ENCODE results near the gene POLR3C. TPM values are rescaled to one million over a fixed set of nuclear protein-coding genes. Genes with fewer than 3 reads are reported as not detected.

The POLR3C gene
- total and polyA plus RNA-seq, 4 donors = 14.1 to 26.3 (median 21.1) TPM

DNA sequence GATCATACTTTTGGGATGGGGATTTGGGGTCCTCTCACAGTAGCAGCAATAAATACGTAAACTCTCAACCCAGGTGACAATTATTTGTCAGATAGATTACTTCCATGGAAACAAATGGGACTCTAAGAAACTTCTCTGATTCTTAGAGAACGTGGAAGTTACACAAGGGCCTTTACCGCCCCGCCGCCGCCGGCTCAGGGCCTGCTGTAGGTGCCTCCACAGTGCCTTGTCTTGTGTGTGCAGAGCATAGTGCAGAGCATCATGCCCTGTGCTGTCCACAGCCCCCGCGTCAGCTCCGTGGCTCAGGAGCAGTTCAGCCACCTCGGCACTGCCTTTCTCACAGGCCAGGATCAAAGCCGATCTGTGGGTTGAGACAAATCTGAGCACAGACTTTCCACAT is 50.6 kb downstream of the POLR3C start:
- WGBS, 2 donors = 71 to 88% methylated on average over 12 of the region's 12 CpGs
- DNase-seq = no peak
- H3K27me3 ChIP-seq (ENCODE audit: control insufficient read depth in 3 of 3, insufficient read depth in 3 of 3, low read length in 2 of 3) = peaks cover 0 to 2% (median 0%) of the 10 kb centered on the region in 3 donors
- ATAC-seq (ENCODE audit: insufficient read depth, low FRiP score) = no peak
- no peak overlapping the region for H3K9ac ChIP-seq (ENCODE audit: insufficient read depth in 1 of 2, low read length in 2 of 2)
- peaks cover 0 to 19% (median 0%) of the 10 kb centered on the region in 5 donors for H3K4me1 ChIP-seq (ENCODE audit: control insufficient read depth in 5 of 5, insufficient read depth in 5 of 5, low read length in 5 of 5)
- no peak overlapping the region for H3K27ac ChIP-seq (ENCODE audit: low read depth in 1 of 2, low read length in 1 of 2)
- H3K36me3 ChIP-seq (ENCODE audit: control insufficient read depth in 4 of 4, insufficient read depth in 4 of 4, low read length in 4 of 4) = no peaks in the 10 kb centered on the region
- no peak overlapping the region for H3K4me3 ChIP-seq
- TF ChIP-seq, protein P1, sequence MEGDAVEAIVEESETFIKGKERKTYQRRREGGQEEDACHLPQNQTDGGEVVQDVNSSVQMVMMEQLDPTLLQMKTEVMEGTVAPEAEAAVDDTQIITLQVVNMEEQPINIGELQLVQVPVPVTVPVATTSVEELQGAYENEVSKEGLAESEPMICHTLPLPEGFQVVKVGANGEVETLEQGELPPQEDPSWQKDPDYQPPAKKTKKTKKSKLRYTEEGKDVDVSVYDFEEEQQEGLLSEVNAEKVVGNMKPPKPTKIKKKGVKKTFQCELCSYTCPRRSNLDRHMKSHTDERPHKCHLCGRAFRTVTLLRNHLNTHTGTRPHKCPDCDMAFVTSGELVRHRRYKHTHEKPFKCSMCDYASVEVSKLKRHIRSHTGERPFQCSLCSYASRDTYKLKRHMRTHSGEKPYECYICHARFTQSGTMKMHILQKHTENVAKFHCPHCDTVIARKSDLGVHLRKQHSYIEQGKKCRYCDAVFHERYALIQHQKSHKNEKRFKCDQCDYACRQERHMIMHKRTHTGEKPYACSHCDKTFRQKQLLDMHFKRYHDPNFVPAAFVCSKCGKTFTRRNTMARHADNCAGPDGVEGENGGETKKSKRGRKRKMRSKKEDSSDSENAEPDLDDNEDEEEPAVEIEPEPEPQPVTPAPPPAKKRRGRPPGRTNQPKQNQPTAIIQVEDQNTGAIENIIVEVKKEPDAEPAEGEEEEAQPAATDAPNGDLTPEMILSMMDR (IDR thresholded peaks at IDR 0.05; ENCODE audit: control extremely low read depth, extremely low read depth) = no peak
- H3K9me3 ChIP-seq (ENCODE audit: control insufficient read depth in 4 of 4, insufficient read depth in 3 of 4, low read length in 3 of 4) = no peaks in the 10 kb centered on the region

DNA sequence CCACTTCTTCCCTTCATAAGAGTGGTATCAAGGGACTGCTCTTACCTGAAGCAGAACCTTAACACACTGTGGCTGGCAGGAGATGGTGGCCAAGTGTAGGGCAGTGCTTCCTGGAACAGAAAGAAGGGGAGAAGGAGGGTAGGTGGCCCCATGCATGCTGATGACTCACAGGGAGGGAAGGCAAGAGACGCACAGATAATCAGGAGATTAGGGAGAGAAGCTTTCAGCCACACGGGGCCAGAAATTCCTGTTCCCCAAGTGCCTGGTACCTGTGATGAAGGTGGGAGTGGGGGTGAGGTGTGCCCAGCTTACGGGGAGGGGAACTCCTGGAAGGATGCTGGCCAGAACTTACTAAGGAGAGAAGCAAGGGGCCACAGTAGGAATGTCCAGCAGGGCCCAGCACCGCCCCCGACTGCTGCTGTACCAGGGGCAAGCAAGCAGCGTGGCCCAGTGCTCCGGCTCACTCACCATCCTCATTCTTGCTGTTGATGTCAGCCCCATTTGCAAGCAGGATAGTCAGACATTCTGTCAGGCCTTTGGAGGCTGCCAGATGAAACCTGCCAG is 54.0 kb downstream of the POLR3C start:
- WGBS, 2 donors = 86 to 91% methylated on average over 7 of the region's 7 CpGs
- no peak for ATAC-seq (ENCODE audit: insufficient read depth, low FRiP score)
- Histone ChIP-seq H3K27me3 (ENCODE audit: control insufficient read depth in 3 of 3, insufficient read depth in 3 of 3, low read length in 2 of 3) (no peaks in the 10 kb centered on the region), H3K9ac (ENCODE audit: insufficient read depth in 1 of 2, low read length in 2 of 2) (no peak overlapping the region), H3K9me3 (ENCODE audit: control insufficient read depth in 4 of 4, insufficient read depth in 3 of 4, low read length in 3 of 4) (no peaks in the 10 kb centered on the region), H3K27ac (ENCODE audit: low read depth in 1 of 2, low read length in 1 of 2) (no peak overlapping the region), H3K36me3 (ENCODE audit: control insufficient read depth in 4 of 4, insufficient read depth in 4 of 4, low read length in 4 of 4) (no peaks in the 10 kb centered on the region), H3K4me1 (ENCODE audit: control insufficient read depth in 5 of 5, insufficient read depth in 5 of 5, low read length in 5 of 5) (peaks cover 0 to 5% (median 0%) of the 10 kb centered on the region in 5 donors), H3K4me3 (no peak overlapping the region)
- TF ChIP-seq, protein P1 (IDR thresholded peaks at IDR 0.05; ENCODE audit: control extremely low read depth, extremely low read depth) = no peak
- DNase-seq = no peak

DNA sequence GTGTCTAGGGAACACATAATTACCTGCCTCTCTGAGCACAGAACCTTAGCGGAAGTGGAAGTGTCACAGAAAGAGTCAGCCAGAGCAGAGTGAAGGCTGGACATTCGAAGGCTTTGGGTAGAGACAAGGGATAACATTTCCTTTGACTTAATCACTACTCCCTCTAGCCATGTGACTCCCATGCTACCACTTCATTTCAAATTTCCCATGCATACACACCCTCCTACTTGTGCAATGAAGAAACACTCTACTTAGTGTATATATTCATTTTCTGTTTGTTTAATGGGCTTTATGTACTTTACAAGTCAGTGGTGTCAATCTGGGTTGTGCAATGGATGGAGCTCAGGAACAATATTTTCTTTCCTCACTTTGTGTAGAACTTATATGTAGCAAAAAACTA is 54.7 kb downstream of the POLR3C start:
- Histone ChIP-seq H3K27ac (ENCODE audit: low read depth in 1 of 2, low read length in 1 of 2) (no peak overlapping the region), H3K27me3 (ENCODE audit: control insufficient read depth in 3 of 3, insufficient read depth in 3 of 3, low read length in 2 of 3) (no peaks in the 10 kb centered on the region), H3K9me3 (ENCODE audit: control insufficient read depth in 4 of 4, insufficient read depth in 3 of 4, low read length in 3 of 4) (no peaks in the 10 kb centered on the region), H3K4me1 (ENCODE audit: control insufficient read depth in 5 of 5, insufficient read depth in 5 of 5, low read length in 5 of 5) (no peaks in the 10 kb centered on the region), H3K36me3 (ENCODE audit: control insufficient read depth in 4 of 4, insufficient read depth in 4 of 4, low read length in 4 of 4) (no peaks in the 10 kb centered on the region), H3K4me3 (no peak overlapping the region), H3K9ac (ENCODE audit: insufficient read depth in 1 of 2, low read length in 2 of 2) (no peak overlapping the region)
- DNase-seq (peak in 1 of 3 donors; percentile 13), ATAC-seq (ENCODE audit: insufficient read depth, low FRiP score) (no peak)
- 79 to 83% methylated on average over 2 of the region's 2 CpGs for WGBS, 2 donors
- TF ChIP-seq, protein P1 (IDR thresholded peaks at IDR 0.05; ENCODE audit: control extremely low read depth, extremely low read depth) = no peak

DNA sequence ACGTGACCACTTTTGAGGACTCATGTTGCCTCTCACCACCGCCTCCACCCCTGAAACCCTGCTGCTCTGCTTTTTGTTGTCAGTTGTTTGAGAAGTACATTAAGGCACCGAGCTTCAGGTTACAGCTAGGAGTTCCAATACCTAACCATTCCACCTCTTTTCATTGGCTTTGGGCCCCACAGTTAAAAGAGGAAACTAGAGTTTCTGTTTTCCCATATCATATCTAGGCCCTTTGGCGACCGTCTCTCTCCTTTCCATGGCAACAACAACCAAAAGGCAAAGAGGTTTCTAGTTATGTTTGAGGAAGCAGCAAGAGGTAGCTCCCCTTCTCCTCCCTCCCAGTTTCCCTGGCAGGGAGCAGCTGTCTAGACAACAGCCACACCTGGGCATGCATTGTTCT is 55.8 kb downstream of the POLR3C start:
- Histone ChIP-seq H3K4me1 (ENCODE audit: control insufficient read depth in 5 of 5, insufficient read depth in 5 of 5, low read length in 5 of 5) (peaks cover 0 to under 1% (median 0%) of the 10 kb centered on the region in 5 donors), H3K36me3 (ENCODE audit: control insufficient read depth in 4 of 4, insufficient read depth in 4 of 4, low read length in 4 of 4) (no peaks in the 10 kb centered on the region), H3K9ac (ENCODE audit: insufficient read depth in 1 of 2, low read length in 2 of 2) (no peak overlapping the region), H3K27me3 (ENCODE audit: control insufficient read depth in 3 of 3, insufficient read depth in 3 of 3, low read length in 2 of 3) (peaks cover 0 to 10% (median 5%) of the 10 kb centered on the region in 3 donors), H3K27ac (ENCODE audit: low read depth in 1 of 2, low read length in 1 of 2) (no peak overlapping the region), H3K4me3 (no peak overlapping the region), H3K9me3 (ENCODE audit: control insufficient read depth in 4 of 4, insufficient read depth in 3 of 4, low read length in 3 of 4) (no peaks in the 10 kb centered on the region)
- TF ChIP-seq, protein P1 (IDR thresholded peaks at IDR 0.05; ENCODE audit: control extremely low read depth, extremely low read depth) = no peak
- ATAC-seq (ENCODE audit: insufficient read depth, low FRiP score) (no peak), DNase-seq (no peak)
- WGBS, 2 donors = 58 to 66% methylated on average over 5 of the region's 5 CpGs
